Measurements from ENCODE around the gene IAPP.
"Not testable (repeated sequence)": the region's sequence is repeated elsewhere in the genome, so short reads cannot be mapped to it uniquely, and the experiment has no call there.

Gene IAPP

GRCh38 chr12:21372602-21373001, at the start of gene IAPP:
Gene IAPP (plus strand): TSS chr12:21372902. CDS start chr12:21373352, 450 bp downstream.
- DNase-seq = no peak

- DNase-seq = no peak
These were observed 49.0 kb upstream of the IAPP start for GRCh38 chr12:21323736-21324135.

- no peak for DNase-seq
These were observed 48.2 kb upstream of the IAPP start for GRCh38 chr12:21324551-21324950.

- DNase-seq = no peak
These were observed 44.1 kb upstream of the IAPP start for GRCh38 chr12:21328578-21328977.

- DNase-seq = no peak
These were observed 41.9 kb upstream of the IAPP start for GRCh38 chr12:21330682-21331253.

GRCh38 chr12:21334771-21335325, 37.9 kb upstream of the IAPP start, which contains the start of gene SLCO1A2:
Gene SLCO1A2 (minus strand): TSS chr12:21334917. CDS start chr12:21334647, 270 bp downstream.
- DNase-seq = no peak

- no peak for DNase-seq
These were observed 36.0 kb upstream of the IAPP start for GRCh38 chr12:21336656-21337055.

- no peak for DNase-seq
These were observed 35.2 kb upstream of the IAPP start for GRCh38 chr12:21337453-21337852.

- no peak for DNase-seq
These were observed 34.5 kb upstream of the IAPP start for GRCh38 chr12:21337959-21338744.

- DNase-seq = no peak
These were observed 32.8 kb upstream of the IAPP start for GRCh38 chr12:21339921-21340320.

- no peak for DNase-seq
These were observed 32.3 kb upstream of the IAPP start for GRCh38 chr12:21340403-21340802.

GRCh38 chr12:21341769-21342168, 30.9 kb upstream of the IAPP start:
- no peak for DNase-seq

GRCh38 chr12:21343636-21344035, 29.1 kb upstream of the IAPP start:
- no peak for DNase-seq

- no peak for DNase-seq
These were observed 26.0 kb upstream of the IAPP start for GRCh38 chr12:21346542-21347205.

GRCh38 chr12:21350975-21351374, 21.7 kb upstream of the IAPP start:
- no peak for DNase-seq

- DNase-seq = no peak
These were observed 19.2 kb upstream of the IAPP start for GRCh38 chr12:21353487-21353886.

- DNase-seq = no peak
These were observed 18.8 kb upstream of the IAPP start for GRCh38 chr12:21353948-21354347.

GRCh38 chr12:21354641-21355040, 18.1 kb upstream of the IAPP start:
- DNase-seq = no peak

GRCh38 chr12:21360632-21361031, 12.1 kb upstream of the IAPP start:
- not testable (repeated sequence) for DNase-seq

- no peak for DNase-seq
These were observed 3.3 kb upstream of the IAPP start for GRCh38 chr12:21369141-21369980.

GRCh38 chr12:21370845-21371449, 1.8 kb upstream of the IAPP start:
- DNase-seq = no peak

- DNase-seq = no peak
These were observed 6.5 kb downstream of the IAPP start for GRCh38 chr12:21379218-21379617.

Measured in activated T-cell treated with anti-CD3 and anti-CD28 coated beads, Interleukin-2, amount 50 U/mL, for 48 hours (primary cell).